ENCODE measurements around the gene IGSF5.

The IGSF5 gene

DNA sequence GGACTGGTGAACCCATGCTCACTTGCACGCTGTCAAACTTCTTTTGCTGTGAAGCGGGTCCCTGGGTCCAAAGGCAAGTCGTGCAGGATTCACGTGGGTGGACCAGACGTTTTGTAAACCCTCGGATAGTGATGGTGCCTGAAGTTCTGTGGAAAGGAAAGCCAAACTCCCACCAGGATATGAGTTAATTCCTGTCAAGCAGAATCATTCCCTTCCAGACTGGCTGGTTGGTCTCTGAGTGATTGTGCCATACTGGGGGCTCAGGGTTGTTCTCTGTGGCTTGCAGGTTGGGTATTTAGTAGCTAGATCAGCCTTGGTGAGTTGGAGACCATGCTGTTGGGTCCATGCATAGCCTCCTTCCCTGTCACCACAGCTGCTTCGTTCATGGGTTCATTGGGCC lies 32.7 kb upstream of the IGSF5 start:
- TF ChIP-seq CTCF (conservative IDR thresholded peaks at IDR 0.05; ENCODE audit: low read length): no peak
- no peak for DNase-seq (ENCODE audit: low read depth)
- H3K4me3 ChIP-seq (ENCODE audit: low read length): no peak overlapping the region

DNA sequence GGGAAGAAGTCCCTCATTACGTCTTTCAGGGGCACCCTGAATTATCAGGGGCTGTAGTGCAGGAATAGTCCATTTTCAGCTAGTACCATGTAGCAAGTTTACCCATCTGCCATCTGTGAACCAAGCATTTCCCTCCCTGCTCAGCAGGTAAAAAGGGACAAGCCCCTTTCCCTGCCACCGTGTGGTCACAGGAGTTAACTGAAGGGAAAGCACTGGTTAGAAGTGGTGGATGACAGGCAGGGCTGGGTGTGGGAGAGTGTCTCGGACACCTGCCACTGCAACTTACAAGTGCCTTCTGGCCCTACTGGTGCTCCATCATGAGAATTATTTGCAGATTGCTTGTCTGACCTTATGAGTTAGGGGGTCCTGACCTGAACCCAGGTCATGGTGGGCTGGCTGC lies 32.0 kb upstream of the IGSF5 start:
- no peak for DNase-seq (ENCODE audit: low read depth)
- H3K4me3 ChIP-seq (ENCODE audit: low read length): no peak overlapping the region
- TF ChIP-seq CTCF (conservative IDR thresholded peaks at IDR 0.05; ENCODE audit: low read length): no peak

- TF ChIP-seq CTCF (conservative IDR thresholded peaks at IDR 0.05; ENCODE audit: low read length): no peak
- DNase-seq (ENCODE audit: low read depth): no peak
- H3K4me3 ChIP-seq (ENCODE audit: low read length): no peak overlapping the region
These were observed 31.1 kb upstream of the IGSF5 start for GRCh38 chr21:39713905-39714304.

GRCh38 chr21:39714331-39714730 lies 30.7 kb upstream of the IGSF5 start:
- no peak overlapping the region for H3K4me3 ChIP-seq (ENCODE audit: low read length)
- no peak for DNase-seq (ENCODE audit: low read depth)
- TF ChIP-seq CTCF (conservative IDR thresholded peaks at IDR 0.05; ENCODE audit: low read length): no peak

- peak; percentile 70 for TF ChIP-seq CTCF (conservative IDR thresholded peaks at IDR 0.05; ENCODE audit: low read length)
- DNase-seq (ENCODE audit: low read depth): peak; percentile 40
- no peak overlapping the region for H3K4me3 ChIP-seq (ENCODE audit: low read length)
These were observed 29.1 kb upstream of the IGSF5 start for GRCh38 chr21:39715804-39716397.

DNA sequence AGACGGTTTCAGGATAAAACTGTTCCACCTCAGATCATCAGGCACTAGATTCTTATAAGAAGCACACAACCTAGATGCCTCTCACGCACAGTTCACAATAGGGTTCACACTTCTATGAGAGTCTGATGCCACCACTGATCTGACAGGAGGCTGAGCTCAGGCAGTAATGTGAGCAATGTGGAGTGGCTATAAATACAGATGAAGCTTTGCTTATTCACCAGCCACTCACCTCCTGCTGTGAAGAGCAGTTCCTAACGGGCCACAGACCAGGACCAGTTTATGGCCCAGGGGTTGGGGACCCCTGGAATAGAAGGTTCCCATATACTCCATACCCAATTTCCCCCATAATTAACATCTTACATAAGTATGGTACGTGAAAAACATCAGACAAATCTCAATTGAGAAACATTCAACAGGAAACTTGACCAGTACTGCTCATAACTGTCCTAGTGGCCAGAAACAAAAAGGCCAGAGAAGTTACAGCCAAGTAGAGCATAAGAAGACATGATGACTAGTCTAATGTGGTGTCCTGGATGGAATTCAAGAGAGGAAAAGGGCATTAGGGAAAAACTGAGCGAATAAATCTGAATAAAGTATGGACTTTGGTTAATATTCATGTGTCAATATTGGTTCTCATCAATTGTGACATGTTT lies 24.7 kb upstream of the IGSF5 start:
- DNase-seq (ENCODE audit: low read depth): peak; percentile 21
- TF ChIP-seq CTCF (conservative IDR thresholded peaks at IDR 0.05; ENCODE audit: low read length): peak; percentile 36

DNA sequence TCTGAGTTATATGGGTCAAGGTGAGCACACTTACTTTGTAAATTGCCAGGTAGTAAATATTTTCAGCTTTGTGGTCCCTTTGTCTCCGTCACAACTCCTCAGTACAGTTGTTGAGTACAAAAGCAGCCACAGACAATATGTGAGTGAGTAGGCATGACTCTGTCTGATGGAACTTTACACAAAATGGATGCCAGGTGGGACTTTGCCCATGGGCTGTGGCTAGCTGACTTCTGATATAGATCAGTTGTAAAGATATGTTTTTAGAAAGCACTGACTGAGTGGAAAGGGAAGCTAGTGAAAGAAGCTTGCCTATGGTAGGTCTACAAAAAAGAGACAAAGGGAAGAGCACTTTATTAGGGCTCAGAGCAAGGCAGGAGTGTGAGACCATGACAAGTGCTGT lies 23.1 kb upstream of the IGSF5 start:
- no peak for TF ChIP-seq CTCF (conservative IDR thresholded peaks at IDR 0.05; ENCODE audit: low read length)
- no peak overlapping the region for H3K4me3 ChIP-seq (ENCODE audit: low read length)
- DNase-seq (ENCODE audit: low read depth): no peak

More for the DNA sequence above, 24.7 kb upstream of the IGSF5 start:
- no peak overlapping the region for H3K4me3 ChIP-seq (ENCODE audit: low read length)

All from AG10803 (cell line).